Smooth muscle cell (in vitro differentiated cells): ENCODE measurements around the gene CLRN2. TPM values are rescaled to one million over a fixed set of nuclear protein-coding genes. Genes with fewer than 3 reads are reported as not detected.

Source experiments
- DNase-seq: peaks from one replicate; lab custom pipeline; 2025; ENCODE audit not compliant: unreplicated experiment; lab: John Stamatoyannopoulos, UW
- H2AFZ ChIP-seq: fragments of 200-600 bp; sonication (generic); 2 replicates; pipeline ENCODE4 v1.6.0; 2016; ENCODE audit warnings: antibody characterized with exemption, low read depth, mild to moderate bottlenecking
- H3F3A ChIP-seq: fragments of 200-600 bp; sonication (generic); 2 replicates; pipeline ENCODE4 v1.6.0; 2017; ENCODE audit warnings: antibody characterized with exemption, low read depth
- H3K27ac ChIP-seq: fragments of 200-600 bp; sonication (generic); 2 replicates; pipeline ENCODE4 v1.5.1; 2016; ENCODE audit warnings: low read depth, mild to moderate bottlenecking
- H3K27me3 ChIP-seq: fragments of 200-600 bp; sonication (generic); 2 replicates; pipeline ENCODE4 v1.6.1; 2016; ENCODE audit warnings: low read depth, mild to moderate bottlenecking
- H3K36me3 ChIP-seq: fragments of 200-600 bp; sonication (generic); 2 replicates; pipeline ENCODE4 v1.5.1; 2016; ENCODE audit warnings: low read depth
- H3K4me1 ChIP-seq: fragments of 200-600 bp; sonication (generic); 2 replicates; pipeline ENCODE4 v1.5.1; 2016; ENCODE audit warnings: low read depth
- H3K4me2 ChIP-seq: fragments of 200-600 bp; sonication (generic); 2 replicates; pipeline ENCODE4 v1.6.0; 2016; ENCODE audit warnings: mild to moderate bottlenecking
- H3K4me3 ChIP-seq: fragments of 200-600 bp; sonication (generic); 2 replicates; pipeline ENCODE4 v1.5.1; 2016; ENCODE audit warnings: mild to moderate bottlenecking
- H3K79me2 ChIP-seq: fragments of 200-600 bp; sonication (generic); 2 replicates; pipeline ENCODE4 v1.6.0; 2016; ENCODE audit warnings: low read depth, mild to moderate bottlenecking
- H3K9ac ChIP-seq: fragments of 200-600 bp; sonication (generic); 2 replicates; pipeline ENCODE4 v1.6.0; 2016; ENCODE audit warnings: low read depth
- H3K9me3 ChIP-seq: fragments of 200-600 bp; sonication (generic); replicated peaks from 2 replicates; pipeline ENCODE4 v1.5.1; 2016; ENCODE audit warnings: low read depth
- H4K20me1 ChIP-seq: fragments of 200-600 bp; sonication (generic); 2 replicates; pipeline ENCODE4 v1.6.0; 2016; ENCODE audit warnings: low read depth
- WGBS: methylation state at CpG from one replicate; pipeline ENCODE4 v1.1.7; 2016; ENCODE audit warnings: low lambda C conversion rate; 5-methylcytosine and 5-hydroxymethylcytosine counted together
- polyA plus RNA-seq: library from polyadenylated mRNA; unstranded; fragments of >200 nt; fragmentation: Nextera tagmentation; extraction: Ambion mirVana; gene quantifications from 2 replicates; pipeline ENCODE4 v1.2.1, GENCODE V29; 2016
- total RNA-seq: library from RNA; depleted of rRNA; stranded (reverse); fragments of >200 nt; gene quantifications from 2 replicates; pipeline ENCODE4 v1.2.3, GENCODE V29; 2014
- TF ChIP-seq, protein P1 (sequence below): fragments of 200-600 bp; sonication (generic); IDR thresholded peaks from 2 replicates; pipeline ENCODE4 v1.5.1; 2017; ENCODE audit warnings: borderline replicate concordance, mild to moderate bottlenecking, antibody characterized with exemption; ENCODE audit not compliant: insufficient read depth, poor library complexity, severe bottlenecking

CLRN2 gene
- total and polyA plus RNA-seq, 2 experiments from 2014 or later: not detected

DNA sequence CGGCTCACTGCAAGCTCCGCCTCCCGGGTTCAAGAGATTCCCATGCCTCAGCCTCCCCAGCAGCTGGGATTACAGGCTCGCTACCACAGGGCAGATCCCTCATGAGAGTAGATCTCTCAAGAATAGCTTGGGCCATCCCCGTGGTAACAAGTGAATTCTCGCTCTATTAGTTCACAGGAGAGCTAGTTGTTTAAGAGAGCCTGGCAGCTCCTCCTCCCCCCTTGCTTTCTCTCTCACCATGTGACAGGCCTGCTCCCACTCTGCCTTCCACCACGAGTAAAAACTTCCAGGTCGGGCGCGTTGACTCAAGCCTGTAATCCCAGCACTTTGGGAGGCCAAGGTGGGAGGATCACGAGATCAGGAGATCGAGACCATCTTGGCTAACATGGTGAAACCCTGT, 31.7 kb downstream of the CLRN2 start:
- H3K27ac ChIP-seq: no peak overlapping the region
- no peak overlapping the region for H2AFZ ChIP-seq

DNA sequence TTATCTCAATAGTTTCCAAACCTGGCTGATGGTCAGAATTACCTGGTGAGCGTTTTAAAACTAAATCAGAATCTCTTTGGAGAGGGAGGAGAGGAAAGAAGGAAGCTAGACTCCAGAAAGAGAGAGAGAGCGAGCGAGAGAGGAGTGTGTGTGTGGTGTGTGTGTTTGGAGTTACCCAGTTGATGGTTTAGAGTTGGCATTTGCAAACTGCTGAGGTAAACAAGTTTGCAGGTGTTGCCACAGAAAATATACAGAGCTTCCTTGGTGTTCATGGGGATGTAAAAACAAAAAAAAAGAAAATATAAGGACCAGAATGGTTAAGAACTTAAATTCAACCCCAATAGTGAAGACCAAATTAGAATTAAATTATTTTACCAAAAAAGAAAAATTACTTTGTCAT, 35.6 kb downstream of the CLRN2 start:
- Histone ChIP-seq H2AFZ (no peak overlapping the region), H3K4me3 (no peak overlapping the region), H3K4me2 (no peak overlapping the region), H3K79me2 (no peaks in the 10 kb centered on the region), H3K27me3 (peaks cover 14% of the 10 kb centered on the region), H3K9ac (no peak overlapping the region), H3K36me3 (no peaks in the 10 kb centered on the region), H3K4me1 (no peaks in the 10 kb centered on the region), H3K27ac (no peak overlapping the region), H3K9me3 (no peaks in the 10 kb centered on the region), H3F3A (no peaks in the 10 kb centered on the region), H4K20me1 (no peaks in the 10 kb centered on the region)
- DNase-seq: no peak
- TF ChIP-seq, protein P1, sequence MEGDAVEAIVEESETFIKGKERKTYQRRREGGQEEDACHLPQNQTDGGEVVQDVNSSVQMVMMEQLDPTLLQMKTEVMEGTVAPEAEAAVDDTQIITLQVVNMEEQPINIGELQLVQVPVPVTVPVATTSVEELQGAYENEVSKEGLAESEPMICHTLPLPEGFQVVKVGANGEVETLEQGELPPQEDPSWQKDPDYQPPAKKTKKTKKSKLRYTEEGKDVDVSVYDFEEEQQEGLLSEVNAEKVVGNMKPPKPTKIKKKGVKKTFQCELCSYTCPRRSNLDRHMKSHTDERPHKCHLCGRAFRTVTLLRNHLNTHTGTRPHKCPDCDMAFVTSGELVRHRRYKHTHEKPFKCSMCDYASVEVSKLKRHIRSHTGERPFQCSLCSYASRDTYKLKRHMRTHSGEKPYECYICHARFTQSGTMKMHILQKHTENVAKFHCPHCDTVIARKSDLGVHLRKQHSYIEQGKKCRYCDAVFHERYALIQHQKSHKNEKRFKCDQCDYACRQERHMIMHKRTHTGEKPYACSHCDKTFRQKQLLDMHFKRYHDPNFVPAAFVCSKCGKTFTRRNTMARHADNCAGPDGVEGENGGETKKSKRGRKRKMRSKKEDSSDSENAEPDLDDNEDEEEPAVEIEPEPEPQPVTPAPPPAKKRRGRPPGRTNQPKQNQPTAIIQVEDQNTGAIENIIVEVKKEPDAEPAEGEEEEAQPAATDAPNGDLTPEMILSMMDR: no peak
- WGBS: 93% methylated on average over 3 of the region's 3 CpGs

More for the DNA sequence above, 31.7 kb downstream of the CLRN2 start:
- Histone ChIP-seq H3F3A (no peaks in the 10 kb centered on the region), H3K36me3 (no peaks in the 10 kb centered on the region), H4K20me1 (no peaks in the 10 kb centered on the region), H3K4me2 (no peak overlapping the region), H3K9me3 (no peaks in the 10 kb centered on the region), H3K4me1 (no peaks in the 10 kb centered on the region), H3K79me2 (no peaks in the 10 kb centered on the region), H3K9ac (no peak overlapping the region), H3K27me3 (no peaks in the 10 kb centered on the region), H3K4me3 (no peak overlapping the region)
- 84% methylated on average over 12 of the region's 12 CpGs for WGBS
- TF ChIP-seq, protein P1: no peak
- no peak for DNase-seq

- DNase-seq: no peak
- Histone ChIP-seq H2AFZ (no peak overlapping the region), H3K9me3 (no peaks in the 10 kb centered on the region), H3K79me2 (no peaks in the 10 kb centered on the region), H3K36me3 (no peaks in the 10 kb centered on the region), H3K4me3 (no peak overlapping the region), H3F3A (no peaks in the 10 kb centered on the region), H3K27me3 (peaks cover 20% of the 10 kb centered on the region), H3K4me1 (no peaks in the 10 kb centered on the region), H3K27ac (no peak overlapping the region), H4K20me1 (no peaks in the 10 kb centered on the region), H3K9ac (no peak overlapping the region), H3K4me2 (no peak overlapping the region)
- TF ChIP-seq, protein P1: no peak
- 53% methylated on average over 5 of the region's 5 CpGs for WGBS
Measured at GRCh38 chr4:17552427-17552826, 37.5 kb downstream of the CLRN2 start.

- TF ChIP-seq, protein P1: no peak
- Histone ChIP-seq H3K9ac (no peak overlapping the region), H3K27me3 (peaks cover 20% of the 10 kb centered on the region), H3K36me3 (no peaks in the 10 kb centered on the region), H4K20me1 (no peaks in the 10 kb centered on the region), H3K4me1 (no peaks in the 10 kb centered on the region), H3K79me2 (no peaks in the 10 kb centered on the region), H3K4me3 (no peak overlapping the region), H3F3A (no peaks in the 10 kb centered on the region), H3K9me3 (no peaks in the 10 kb centered on the region), H2AFZ (no peak overlapping the region), H3K4me2 (no peak overlapping the region), H3K27ac (no peak overlapping the region)
- no peak for DNase-seq
- WGBS: 83% methylated on average over 4 of the region's 4 CpGs
Measured at GRCh38 chr4:17554568-17554967, 39.6 kb downstream of the CLRN2 start.
